Endothelial cell of umbilical vein (primary cell): ENCODE measurements around the gene CSK. TPM values are rescaled to one million over a fixed set of nuclear protein-coding genes. Genes with fewer than 3 reads are reported as not detected.
A peak's percentile ranks its signal among the peaks of the same experiment; 100 is the strongest.

Experiments
- BruUV-seq: library from RNA; stranded (reverse); fragments of 400-500 nt; replicated peaks from 2 replicates; lab custom pipeline; 2021; lab: Mats Ljungman, UMichigan
- CTCF ChIA-PET: fragments of 300-600, 350-600 bp; sonication (Branson Sonifier 250); formaldehyde crosslinking; loops from one replicate; lab custom pipeline; 2021; ENCODE audit warnings: antibody characterized with exemption, inconsistent platforms; lab: Charles Lee
- POLR2A ChIA-PET: fragments of 300-600, 350-600 bp; sonication (Branson Sonifier 250); formaldehyde crosslinking; loops from one replicate; lab custom pipeline; 2021; ENCODE audit warnings: antibody characterized with exemption, inconsistent platforms; lab: Charles Lee
- DNase-seq: peaks from one replicate; pipeline ENCODE4 v3.0.0-alpha.2; 2011; ENCODE audit warnings: low read depth, low spot score
- FAIRE-seq: peaks from 2 replicates; lab custom pipeline; 2011; peaks lifted over from hg19 to GRCh38; lab: Jason Lieb, UNC
- H2AFZ ChIP-seq: 2 replicates; pipeline ENCODE4 v1.6.0; 2012; ENCODE audit warnings: low read depth, low read length, control low read depth, inconsistent platforms
- H3K27ac ChIP-seq: 2 replicates; pipeline ENCODE4 v1.5.1; 2011; ENCODE audit warnings: low read depth, mild to moderate bottlenecking, control low read depth, low read length, moderate library complexity; ENCODE audit not compliant: insufficient read depth
- H3K27me3 ChIP-seq, 2 experiments: 2 replicates each; pipeline versions ENCODE4 v1.6.0 to v1.6.1; 2011; ENCODE audit warnings: low read length in 2 of 2, mixed read lengths in 1 of 2; ENCODE audit not compliant: control insufficient read depth in 2 of 2, insufficient read depth in 2 of 2
- H3K36me3 ChIP-seq, 2 experiments: 2 replicates in 1 of 2; 3 replicates in 1 of 2; pipeline ENCODE4 v1.5.1; 2011; ENCODE audit warnings: low read length in 2 of 2, mild to moderate bottlenecking in 1 of 2, moderate library complexity in 1 of 2; ENCODE audit not compliant: control insufficient read depth in 2 of 2, insufficient read depth in 2 of 2; ENCODE audit errors: extremely low read depth in 1 of 2
- H3K4me1 ChIP-seq: 3 replicates; pipeline ENCODE4 v1.5.1; 2011; ENCODE audit warnings: mild to moderate bottlenecking, low read length; ENCODE audit not compliant: control insufficient read depth, insufficient read depth; ENCODE audit errors: extremely low read depth
- H3K4me2 ChIP-seq: 2 replicates; pipeline ENCODE4 v1.6.1; 2011; ENCODE audit warnings: low read length, control low read depth, mixed read lengths; ENCODE audit not compliant: insufficient read depth
- H3K4me3 ChIP-seq, 3 experiments: fragments of 200-600 bp in 1 of 3; sonication (generic), shearing (Covaris generic) in 1 of 3; replicated peaks in 1 of 3; 2 replicates each; pipeline ENCODE4 v1.5.1; 2011 to 2016; ENCODE audit warnings: control low read depth in 3 of 3, low read length in 3 of 3, mild to moderate bottlenecking in 2 of 3, inconsistent platforms in 1 of 3, low read depth in 1 of 3, moderate library complexity in 1 of 3; ENCODE audit not compliant: insufficient read depth in 1 of 3
- H3K79me2 ChIP-seq: 2 replicates; pipeline ENCODE4 v1.6.0; 2012; ENCODE audit warnings: low read length, inconsistent platforms; ENCODE audit not compliant: control insufficient read depth, insufficient read depth
- H3K9ac ChIP-seq: replicated peaks from 2 replicates; pipeline ENCODE3; 2011; ENCODE audit warnings: low read length, control low read depth; ENCODE audit not compliant: insufficient read depth; ENCODE audit errors: extremely low read depth
- H3K9me1 ChIP-seq: replicated peaks from 3 replicates; pipeline ENCODE4 v1.6.0; 2011; ENCODE audit warnings: mild to moderate bottlenecking, low read length; ENCODE audit not compliant: control insufficient read depth, insufficient read depth; ENCODE audit errors: extremely low read depth
- H3K9me3 ChIP-seq: replicated peaks from 2 replicates; pipeline ENCODE4 v1.5.1; 2012; ENCODE audit warnings: low read length, inconsistent platforms; ENCODE audit not compliant: control insufficient read depth, insufficient read depth
- H4K20me1 ChIP-seq: replicated peaks from 2 replicates; pipeline ENCODE3; 2011; ENCODE audit warnings: mild to moderate bottlenecking, low read length; ENCODE audit not compliant: control insufficient read depth, insufficient read depth; ENCODE audit errors: extremely low read depth
- EZH2 ChIP-seq: IDR thresholded peaks from 2 replicates; pipeline ENCODE4 v1.6.1; 2012; ENCODE audit warnings: borderline replicate concordance, low read depth, mild to moderate bottlenecking, moderate library complexity, low read length, inconsistent platforms; ENCODE audit not compliant: severe bottlenecking
- FOS ChIP-seq: IDR thresholded peaks from 2 replicates; pipeline ENCODE4 v1.6.1; 2011; ENCODE audit warnings: mild to moderate bottlenecking, low read length, moderate library complexity, borderline replicate concordance; ENCODE audit not compliant: insufficient read depth
- GATA2 ChIP-seq: IDR thresholded peaks from 2 replicates; pipeline ENCODE4 v1.7.0; 2011; ENCODE audit warnings: low read depth, mild to moderate bottlenecking, moderate library complexity, mixed read lengths, low read length; ENCODE audit not compliant: insufficient read length, insufficient read depth
- JUN ChIP-seq: IDR thresholded peaks from 2 replicates; pipeline ENCODE4 v1.6.1; 2011; ENCODE audit warnings: borderline replicate concordance, low read depth; ENCODE audit not compliant: insufficient read length, insufficient read depth
- MAX ChIP-seq: IDR thresholded peaks from 2 replicates; pipeline ENCODE4 v1.6.1; 2011; ENCODE audit not compliant: insufficient read depth, insufficient read length
- MYC ChIP-seq: IDR thresholded peaks from one replicate; pipeline ENCODE4 v1.6.1; 2011; ENCODE audit warnings: mild to moderate bottlenecking, low read depth, low read length
- POLR2A ChIP-seq: IDR thresholded peaks from 2 replicates; pipeline ENCODE4 v1.6.1; 2012; ENCODE audit warnings: low read depth, mild to moderate bottlenecking, control low read depth, low read length
- POLR2AphosphoS5 ChIP-seq: IDR thresholded peaks from 2 replicates; pipeline ENCODE4 v1.6.1; 2012; ENCODE audit warnings: low read depth, mild to moderate bottlenecking, control low read depth, low read length, moderate library complexity; ENCODE audit not compliant: insufficient read depth
- dilution Hi-C: fragments of 300-500 bp; cut with MboI; formaldehyde crosslinking; loops from one replicate; pipeline ENCODE4 v1.15.0; 2019; ENCODE audit warnings: low sequenced_read_pairs; ENCODE audit not compliant: extremely low pct_ligation_motif_present
- intact Hi-C: fragments of 100-400 bp; cut with micrococcal nuclease; formaldehyde crosslinking; loops from one replicate; pipeline ENCODE4 v1.10.0; 2022
- polyA plus RNA-seq, 4 experiments: library from polyadenylated mRNA; depleted of rRNA in 3 of 4; stranded (reverse) in 3 of 4; unstranded in 1 of 4; fragments of >200 nt; gene quantifications; 2 replicates each; pipeline versions ENCODE4 v1.2.1 to v1.2.3, GENCODE V29; 2011 to 2012; ENCODE audit warnings: missing spikeins in 1 of 4
- total RNA-seq: library from RNA; stranded (reverse); gene quantifications from 2 replicates; pipeline ENCODE4 v1.2.3, GENCODE V29; 2021
- TF ChIP-seq, protein P1 (sequence below), 2 donors: IDR thresholded peaks; 1 replicate in 1 of 2; 2 replicates in 1 of 2; pipeline ENCODE4 v1.5.1; 2011; ENCODE audit warnings: low read length in 2 of 2, mild to moderate bottlenecking in 2 of 2, moderate library complexity in 2 of 2, control low read depth in 1 of 2, inconsistent platforms in 1 of 2, low read depth in 1 of 2; ENCODE audit not compliant: insufficient read depth in 1 of 2; ENCODE audit errors: extremely low read depth in 1 of 2

The CSK gene
- total and polyA plus RNA-seq, 2 donors (not counting 3 experiments of a cell fraction or from before 2014, with no cell fraction given): 41.2 to 104 TPM

DNA sequence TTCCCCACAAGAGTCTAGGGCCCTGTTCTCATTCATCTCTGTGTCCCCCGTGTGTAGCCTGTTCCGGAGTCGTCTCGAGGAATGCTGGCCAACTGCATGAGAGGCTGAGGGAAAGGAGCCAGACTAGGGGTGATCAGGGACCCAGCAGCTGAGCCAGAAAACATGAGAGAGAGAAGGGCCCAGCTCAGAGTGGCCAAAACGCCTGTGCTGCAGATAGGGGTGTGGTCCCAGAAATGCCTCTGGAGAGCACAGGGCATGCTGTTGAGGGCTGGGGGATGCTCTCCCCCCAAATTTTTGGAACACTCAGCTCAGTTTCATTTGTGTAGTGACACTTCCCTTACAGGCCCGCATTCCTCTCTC lies 19.1 kb upstream of the CSK start:
- no peak overlapping the region for H3K9ac ChIP-seq

GRCh38 chr15:74763416-74763815 lies 18.5 kb upstream of the CSK start:
- Histone ChIP-seq H3K79me2 (no peaks in the 10 kb centered on the region), H3K4me1 (peaks cover 9% of the 10 kb centered on the region), H3K27me3 (no peaks in the 10 kb centered on the region), H3K4me2 (no peak overlapping the region), H3K9me3 (no peaks in the 10 kb centered on the region), H3K4me3 (no peak overlapping the region), H3K9ac (no peak overlapping the region), H3K36me3 (no peaks in the 10 kb centered on the region), H3K27ac (no peak overlapping the region), H3K9me1 (no peaks in the 10 kb centered on the region), H4K20me1 (no peaks in the 10 kb centered on the region), H2AFZ (no peak overlapping the region)
- dilution Hi-C loops: loop anchor here (25.0 kb wide), 1 partner anchor 126 kb away; no protein-coding TSS in a partner anchor
- DNase-seq (no peak), FAIRE-seq (no peak)
- TF ChIP-seq, protein P1, sequence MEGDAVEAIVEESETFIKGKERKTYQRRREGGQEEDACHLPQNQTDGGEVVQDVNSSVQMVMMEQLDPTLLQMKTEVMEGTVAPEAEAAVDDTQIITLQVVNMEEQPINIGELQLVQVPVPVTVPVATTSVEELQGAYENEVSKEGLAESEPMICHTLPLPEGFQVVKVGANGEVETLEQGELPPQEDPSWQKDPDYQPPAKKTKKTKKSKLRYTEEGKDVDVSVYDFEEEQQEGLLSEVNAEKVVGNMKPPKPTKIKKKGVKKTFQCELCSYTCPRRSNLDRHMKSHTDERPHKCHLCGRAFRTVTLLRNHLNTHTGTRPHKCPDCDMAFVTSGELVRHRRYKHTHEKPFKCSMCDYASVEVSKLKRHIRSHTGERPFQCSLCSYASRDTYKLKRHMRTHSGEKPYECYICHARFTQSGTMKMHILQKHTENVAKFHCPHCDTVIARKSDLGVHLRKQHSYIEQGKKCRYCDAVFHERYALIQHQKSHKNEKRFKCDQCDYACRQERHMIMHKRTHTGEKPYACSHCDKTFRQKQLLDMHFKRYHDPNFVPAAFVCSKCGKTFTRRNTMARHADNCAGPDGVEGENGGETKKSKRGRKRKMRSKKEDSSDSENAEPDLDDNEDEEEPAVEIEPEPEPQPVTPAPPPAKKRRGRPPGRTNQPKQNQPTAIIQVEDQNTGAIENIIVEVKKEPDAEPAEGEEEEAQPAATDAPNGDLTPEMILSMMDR (IDR thresholded peaks at IDR 0.05; ENCODE audit: extremely low read depth in 1 of 2, insufficient read depth in 1 of 2, low read depth in 1 of 2, low read length in 2 of 2): no peak
- TF ChIP-seq GATA2 (no peak), MAX (no peak), POLR2A (no peak), FOS (no peak), MYC (no peak), POLR2AphosphoS5 (no peak), JUN (no peak), EZH2 (no peak)
- ChIA-PET POLR2A (no interaction called here), CTCF (interaction anchor here (0.7 to 2.8 kb wide), 6 partner anchors 8 to 379 kb away, joined by 3 to 20 read pairs (median 4); no protein-coding TSS in a partner anchor)
- no TSS peak for BruUV-seq
- intact Hi-C loops: loop anchor here (10.0 kb wide), 1 partner anchor 219 kb away; the partner anchor contains the start of gene ARID3B

More for the DNA sequence above, 19.1 kb upstream of the CSK start:
- dilution Hi-C loops (loop anchor here (25.0 kb wide), 1 partner anchor 125 kb away; no protein-coding TSS in a partner anchor), intact Hi-C loops (loop anchor here (10.0 kb wide), 1 partner anchor 218 kb away; the partner anchor contains the start of gene ARID3B)
- POLR2A ChIA-PET: no interaction called here
- FAIRE-seq (peak; percentile 60), DNase-seq (no peak)
- no peaks in the 10 kb centered on the region for H4K20me1 ChIP-seq
- H3K36me3 ChIP-seq: no peaks in the 10 kb centered on the region
- BruUV-seq: TSS peak; percentile 72
- H3K9me3 ChIP-seq: no peaks in the 10 kb centered on the region
- TF ChIP-seq, protein P1 (IDR thresholded peaks at IDR 0.05; ENCODE audit: extremely low read depth in 1 of 2, insufficient read depth in 1 of 2, low read depth in 1 of 2, low read length in 2 of 2): no peak
- TF ChIP-seq EZH2 (no peak), POLR2AphosphoS5 (no peak)
- H3K4me2 ChIP-seq: no peak overlapping the region
- H2AFZ ChIP-seq: peak overlapping the region; percentile 36
- no peaks in the 10 kb centered on the region for H3K27me3 ChIP-seq
- CTCF ChIA-PET: interaction anchor here (0.7 to 2.8 kb wide), 8 partner anchors 9 to 378 kb away, joined by 3 to 20 read pairs (median 3); no protein-coding TSS in a partner anchor
- no peak overlapping the region for H3K4me3 ChIP-seq
- no peaks in the 10 kb centered on the region for H3K79me2 ChIP-seq
- peaks cover 9% of the 10 kb centered on the region for H3K4me1 ChIP-seq
- peak overlapping the region; percentile 25 for H3K27ac ChIP-seq
- H3K9me1 ChIP-seq: no peaks in the 10 kb centered on the region
